Activated T-cell treated with anti-CD3 and anti-CD28 coated beads, Interleukin-2, amount 50 U/mL, for 24 hours (primary cell): ENCODE measurements around the gene LTC4S.

Experiments used
- DNase-seq: peaks from one replicate; pipeline ENCODE4 v3.0.0-alpha.2; 2020
- H3K27ac Mint-ChIP-seq: 2 replicates; pipeline ENCODE4 v1.8.0; 2020; ENCODE audit warnings: mild to moderate bottlenecking, mixed read lengths
- H3K27me3 Mint-ChIP-seq: 2 replicates; pipeline ENCODE4 v1.8.0; 2020; ENCODE audit warnings: mixed read lengths
- H3K36me3 Mint-ChIP-seq: 2 replicates; pipeline ENCODE4 v1.8.0; 2020; ENCODE audit warnings: low read depth, mixed read lengths
- H3K4me1 Mint-ChIP-seq: 2 replicates; pipeline ENCODE4 v1.8.0; 2020; ENCODE audit warnings: low read depth, mixed read lengths
- H3K4me3 Mint-ChIP-seq: 2 replicates; pipeline ENCODE4 v1.8.0; 2020; ENCODE audit warnings: mild to moderate bottlenecking, moderate library complexity, mixed read lengths
- H3K9me3 Mint-ChIP-seq: 2 replicates; pipeline ENCODE4 v1.8.0; 2020; ENCODE audit warnings: mixed read lengths

The LTC4S gene

GRCh38 chr5:179840766-179841165 lies 47.0 kb downstream of the LTC4S start:
- peaks cover 3% of the 10 kb centered on the region for H3K9me3 Mint-ChIP-seq
- no peaks in the 10 kb centered on the region for H3K27me3 Mint-ChIP-seq
- H3K36me3 Mint-ChIP-seq, result peaks cover 80% of the 10 kb centered on the region
- no peak overlapping the region for H3K4me3 Mint-ChIP-seq
- peaks cover 19% of the 10 kb centered on the region for H3K4me1 Mint-ChIP-seq
- peak overlapping the region; percentile 69 for H3K27ac Mint-ChIP-seq
- DNase-seq, result no peak

DNA sequence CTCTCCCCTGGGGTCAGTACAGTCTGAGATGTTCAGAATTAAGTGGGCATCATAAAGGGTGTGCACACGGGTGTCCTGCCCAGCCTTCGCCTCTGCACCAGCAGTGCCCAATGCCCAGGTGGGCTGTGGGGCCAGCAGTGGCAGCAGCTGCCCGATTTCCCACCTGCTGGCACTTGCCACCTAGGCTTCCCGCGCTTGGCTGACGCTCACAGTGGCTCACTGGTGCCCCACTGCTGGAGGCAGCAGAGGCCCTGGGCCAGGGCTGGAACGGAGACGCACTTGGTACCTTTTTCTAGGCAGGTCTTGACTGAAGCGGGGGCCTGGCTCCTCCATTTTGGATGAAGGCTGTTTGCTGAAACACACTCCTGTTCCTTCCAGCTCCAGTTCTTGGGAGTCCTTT lies 47.8 kb downstream of the LTC4S start:
- Mint-ChIP-seq H3K36me3 (peaks cover 72% of the 10 kb centered on the region), H3K9me3 (peaks cover 3% of the 10 kb centered on the region), H3K4me3 (no peak overlapping the region), H3K4me1 (peaks cover 10% of the 10 kb centered on the region), H3K27ac (peak overlapping the region; percentile 37), H3K27me3 (no peaks in the 10 kb centered on the region)
- DNase-seq, result no peak
